NCI-H2227 (cell line): ENCODE results near the gene NDUFA8.

Source experiments
- DNase-seq: peaks from one replicate; lab custom pipeline; 2025; ENCODE audit not compliant: unreplicated experiment; lab: John Stamatoyannopoulos, UW

Gene NDUFA8

GRCh38 chr9:122138560-122139268 is 20.9 kb downstream of the NDUFA8 start:
- DNase-seq = no peak

DNA sequence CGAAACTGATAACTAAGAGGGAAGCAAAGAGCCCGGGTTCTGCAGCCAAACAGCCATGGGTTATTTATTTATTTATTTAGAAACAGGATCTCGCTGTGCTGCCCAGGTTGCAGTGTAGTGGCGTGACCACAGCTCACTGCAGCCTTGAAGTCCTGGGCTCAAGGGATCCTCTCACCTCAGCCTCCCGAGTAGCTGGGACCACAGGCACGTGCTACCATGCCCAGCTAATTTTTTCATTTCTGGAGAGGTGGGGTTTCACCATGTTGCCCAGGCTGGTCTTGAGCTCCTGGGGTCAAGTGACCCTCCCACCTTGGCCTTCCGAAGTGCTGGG is 24.1 kb downstream of the NDUFA8 start:
- no peak for DNase-seq

- no peak for DNase-seq
These were observed 24.6 kb downstream of the NDUFA8 start for GRCh38 chr9:122134822-122135528.

- DNase-seq = no peak
These were observed 25.5 kb downstream of the NDUFA8 start for GRCh38 chr9:122133984-122134535.

DNA sequence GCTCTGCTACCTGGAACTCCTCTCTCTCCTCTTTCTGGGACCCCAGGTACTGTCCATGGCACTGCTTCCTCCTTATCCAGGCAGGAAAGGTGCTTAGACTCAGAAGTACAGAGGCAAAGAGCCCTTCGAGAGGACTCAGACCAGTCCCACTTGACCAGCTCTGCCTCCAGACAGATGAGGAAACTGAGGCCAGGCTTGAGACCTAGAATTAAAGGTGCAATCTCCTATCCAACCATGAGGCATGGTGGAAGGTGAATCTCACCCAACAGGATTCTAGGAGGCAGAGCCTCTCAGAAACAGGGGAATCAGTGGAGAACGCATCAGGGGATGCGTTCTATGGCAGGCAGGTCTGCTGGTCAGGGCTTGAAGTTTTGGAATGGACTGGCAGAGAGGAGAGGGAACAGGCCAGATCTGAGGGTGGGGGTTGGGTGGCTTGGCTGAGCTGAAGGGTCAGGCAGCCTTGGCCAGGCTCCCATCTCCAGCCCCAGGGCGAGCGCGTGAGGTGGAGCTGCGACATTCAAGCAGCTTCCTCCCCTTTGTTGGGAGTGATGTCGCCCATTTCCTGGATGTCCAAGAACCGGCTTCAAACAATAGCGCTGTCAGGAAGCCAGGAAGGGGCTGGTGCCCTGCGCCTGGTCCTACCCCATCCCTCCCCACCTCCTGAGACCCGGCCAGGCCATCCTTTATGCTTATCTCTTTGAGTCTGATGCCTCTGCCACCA is 26.2 kb downstream of the NDUFA8 start:
- DNase-seq = no peak

DNA sequence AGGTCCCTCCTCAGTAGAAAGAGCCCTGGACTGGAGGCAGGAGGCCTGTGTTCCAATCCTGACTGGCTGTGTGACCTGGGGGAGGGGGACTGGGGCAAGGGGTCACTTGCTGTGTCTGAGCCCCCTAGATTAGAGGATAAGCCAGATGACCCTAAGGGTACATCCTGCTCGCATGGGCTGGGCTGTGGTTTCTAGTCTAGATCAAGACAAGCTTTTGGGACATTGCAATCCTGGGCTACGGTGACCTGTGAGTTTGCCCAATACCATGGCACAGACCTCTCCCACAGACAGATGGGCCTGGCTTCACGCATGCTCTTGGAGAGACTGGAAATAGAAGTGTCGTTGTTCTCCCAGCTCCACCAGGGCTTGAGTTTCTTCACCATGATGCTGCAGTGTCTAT is 27.0 kb downstream of the NDUFA8 start:
- no peak for DNase-seq

DNA sequence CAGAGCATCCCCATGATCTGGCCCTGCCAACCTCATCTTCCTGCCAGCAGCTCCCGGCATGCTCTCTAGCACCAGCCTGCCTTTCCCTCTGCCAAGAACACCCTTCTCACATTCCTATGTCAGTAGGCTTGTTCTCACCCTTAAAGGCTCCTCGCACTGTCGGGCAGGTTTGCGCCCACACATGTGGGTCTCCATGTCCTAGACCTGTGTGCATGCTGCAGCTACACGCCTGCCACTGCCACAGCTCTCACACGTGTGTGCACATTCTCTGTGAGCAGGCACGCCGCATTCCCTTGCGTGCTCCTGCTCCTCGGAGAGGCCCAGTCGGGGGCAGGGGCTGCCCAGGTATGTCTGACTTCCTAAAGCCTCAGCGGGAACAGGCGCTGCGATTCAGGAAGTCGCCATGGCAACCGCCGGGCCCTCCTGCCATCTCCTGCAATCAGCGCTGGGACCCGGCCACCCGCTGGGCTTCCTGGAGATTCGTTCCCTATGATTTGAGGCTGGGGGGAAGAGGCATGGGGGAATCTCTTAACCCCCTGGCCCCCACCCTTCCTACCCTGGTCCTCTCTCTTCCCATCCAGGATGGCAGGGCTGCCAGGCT is 28.1 kb downstream of the NDUFA8 start:
- DNase-seq = peak; percentile 43

DNA sequence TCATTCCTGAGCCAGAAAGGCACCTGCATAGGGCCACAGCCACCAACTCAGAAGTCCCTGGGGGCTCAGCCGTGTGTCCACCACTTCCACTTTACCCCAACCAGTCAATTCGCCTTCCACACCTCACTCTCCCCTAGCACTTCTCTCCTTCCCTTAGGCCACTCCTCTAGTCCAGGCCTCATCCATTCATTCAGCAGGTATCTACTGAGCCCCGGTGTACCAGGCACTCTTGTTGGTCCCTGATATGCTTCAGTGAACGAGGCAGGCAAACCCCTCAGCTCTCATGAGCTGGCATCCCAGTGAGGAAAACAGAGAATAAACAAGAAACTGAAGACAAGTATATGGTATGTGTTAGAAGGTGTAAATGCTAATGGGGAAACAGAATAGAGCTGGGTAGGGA is 28.7 kb downstream of the NDUFA8 start:
- DNase-seq = no peak

DNA sequence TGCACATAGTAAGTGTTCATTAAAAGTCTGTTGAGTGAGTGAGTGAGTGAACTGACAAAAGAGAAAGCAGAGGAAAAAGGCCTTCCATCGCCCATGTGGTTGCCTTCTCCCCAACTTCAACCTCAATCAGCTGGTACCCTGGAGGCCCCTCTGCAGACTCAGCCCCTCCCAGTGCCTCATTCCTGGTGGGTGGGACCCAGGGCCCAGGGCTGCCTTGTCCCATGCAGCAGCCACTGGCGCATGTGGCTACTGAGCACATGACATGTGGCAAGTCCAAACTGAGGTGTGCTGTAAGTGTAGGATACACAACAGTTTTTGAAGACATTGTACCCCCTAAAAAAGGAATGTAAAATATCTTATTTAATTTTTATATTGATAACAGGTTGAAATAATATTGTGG is 29.6 kb downstream of the NDUFA8 start:
- no peak for DNase-seq

GRCh38 chr9:122128969-122129343 is 30.6 kb downstream of the NDUFA8 start:
- no peak for DNase-seq

- no peak for DNase-seq
These were observed 31.3 kb downstream of the NDUFA8 start for GRCh38 chr9:122128007-122128968.

DNA sequence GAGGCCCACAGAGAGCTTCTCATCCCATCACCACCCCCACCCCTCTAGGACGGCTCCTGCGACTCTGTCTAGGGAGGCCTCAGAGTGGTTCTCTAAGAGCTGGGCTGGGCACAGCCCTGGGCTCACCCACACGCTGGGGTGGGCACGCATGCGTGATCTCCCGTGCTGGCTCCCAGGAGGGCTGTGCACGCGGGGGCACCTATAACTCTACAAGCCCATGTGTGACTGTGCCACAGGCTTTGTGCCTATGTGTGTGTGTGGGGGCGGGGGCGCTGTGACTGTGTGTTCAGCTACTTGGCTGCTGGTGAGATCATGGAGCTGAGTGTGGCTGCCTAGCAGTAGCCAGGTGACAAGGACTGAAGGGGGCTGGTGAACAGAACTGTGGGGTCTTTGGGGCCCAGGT is 32.2 kb downstream of the NDUFA8 start:
- no peak for DNase-seq

DNA sequence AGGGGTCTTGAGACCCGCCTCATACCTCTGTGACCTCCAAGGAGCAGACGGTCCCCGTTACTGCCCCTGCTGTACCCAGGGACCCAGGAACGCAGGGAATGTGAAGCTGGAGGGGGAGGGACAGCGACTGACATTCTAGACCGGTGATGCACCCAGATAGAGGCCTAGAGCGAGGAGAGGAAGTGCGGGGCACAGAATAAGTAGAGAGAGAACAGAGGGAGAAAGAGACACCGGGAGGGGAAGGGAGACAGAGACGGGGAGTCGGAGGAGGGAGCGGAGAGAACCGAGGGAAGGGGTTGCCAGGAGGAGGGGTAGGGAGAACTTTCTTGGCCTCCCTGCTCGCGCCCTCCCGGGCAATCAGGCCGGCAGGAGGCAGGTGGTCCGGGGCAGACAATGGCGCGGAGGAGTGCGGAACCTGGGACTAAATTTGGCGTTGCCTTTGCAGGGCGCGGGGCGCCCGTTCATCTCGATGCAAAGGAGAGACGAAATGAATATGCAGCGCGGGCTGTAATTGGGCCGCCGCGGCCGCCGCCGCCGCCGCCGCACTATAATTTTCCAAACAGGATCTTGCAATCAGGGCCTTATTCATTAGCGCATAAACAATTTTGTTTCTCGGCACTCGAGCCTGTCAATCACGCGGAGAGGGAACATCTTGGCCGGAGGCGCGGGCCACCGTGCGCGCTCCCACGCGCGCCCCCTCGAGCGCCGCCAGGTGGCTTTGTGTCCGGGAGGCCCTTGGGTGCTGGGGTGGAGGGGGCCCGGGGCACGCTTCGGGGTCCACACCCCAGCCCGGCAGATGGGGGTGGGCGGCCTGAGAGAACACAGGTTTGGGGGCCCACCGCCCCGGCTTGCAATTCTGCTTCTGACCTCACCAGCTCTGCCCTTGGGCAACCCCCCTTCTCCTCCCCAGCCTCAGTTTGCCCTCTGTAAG is 33.0 kb downstream of the NDUFA8 start:
- DNase-seq = no peak

DNA sequence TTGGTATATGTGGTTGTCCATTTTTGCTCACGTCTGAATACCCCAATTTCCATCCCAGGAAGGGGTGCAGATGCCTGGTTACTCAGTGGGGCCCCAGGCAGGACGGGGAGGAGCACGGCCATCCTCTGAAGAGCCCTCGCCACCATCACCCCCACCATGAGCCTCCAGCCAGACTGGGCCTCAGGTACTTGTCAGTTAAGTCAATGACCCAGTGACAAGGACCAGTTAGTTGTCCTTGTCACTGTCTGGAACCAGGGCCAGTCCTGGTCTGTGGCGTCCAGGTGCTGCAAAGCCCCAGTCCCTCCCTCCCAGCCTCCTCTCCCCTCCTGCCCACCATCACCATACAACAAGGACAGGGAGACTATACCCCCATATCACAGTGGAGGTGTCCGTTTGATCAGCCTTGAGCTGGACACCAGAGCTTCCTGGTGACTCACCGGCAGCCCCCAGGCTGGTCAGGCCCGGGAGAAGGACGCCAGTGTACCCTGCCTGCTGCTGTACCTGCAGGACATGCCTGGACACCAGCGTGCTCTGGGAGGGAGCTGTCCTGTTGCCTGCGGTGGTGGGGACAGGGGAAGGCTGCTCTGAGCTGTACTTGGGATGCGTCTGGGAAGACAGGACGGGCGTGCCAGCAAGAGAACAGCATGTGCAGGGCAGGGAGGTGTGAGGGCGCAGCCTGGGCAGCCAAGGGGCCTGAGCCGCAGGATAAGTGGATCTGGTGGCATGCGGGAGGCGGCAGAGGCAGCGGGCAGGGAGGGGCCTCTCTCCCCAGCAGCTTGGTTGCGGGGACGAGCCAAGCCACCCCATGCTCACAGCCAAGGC is 33.9 kb downstream of the NDUFA8 start:
- DNase-seq = no peak

DNA sequence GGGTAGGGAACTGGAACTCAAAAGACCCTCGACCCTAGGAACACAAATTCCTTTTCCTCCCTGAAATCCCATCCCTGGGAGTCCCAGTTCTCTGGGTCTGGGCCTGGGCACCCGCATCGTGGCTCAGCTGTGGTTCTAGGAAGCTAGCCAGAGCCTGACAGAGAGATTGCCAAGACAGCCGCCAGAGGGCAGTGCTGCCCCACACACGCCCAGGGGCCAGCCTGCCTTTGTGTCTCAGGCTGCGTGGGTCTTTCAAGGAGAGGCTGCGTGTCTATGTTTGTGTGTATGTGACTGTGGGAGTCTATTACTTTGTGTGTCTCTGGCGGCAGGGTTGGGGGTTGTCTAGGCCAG is 34.4 kb downstream of the NDUFA8 start:
- DNase-seq = peak; percentile 71

- DNase-seq = no peak
These were observed 35.1 kb downstream of the NDUFA8 start for GRCh38 chr9:122124528-122124927.

GRCh38 chr9:122124048-122124447 is 35.5 kb downstream of the NDUFA8 start:
- DNase-seq = no peak

- DNase-seq = peak; percentile 70
These were observed 36.5 kb downstream of the NDUFA8 start for GRCh38 chr9:122122903-122123632.
